ENCODE measurements around the gene SLC31A1. TPM values are rescaled to one million over a fixed set of nuclear protein-coding genes. Genes with fewer than 3 reads are reported as not detected.

SLC31A1 gene
- total RNA-seq, 6 experiments from 2014 or later: 31.8 to 39.6 (median 36.7) TPM

GRCh38 chr9:113307396-113307975 lies 86.1 kb downstream of the SLC31A1 start:
- no peaks in the 10 kb centered on the region for H3K9me3 Mint-ChIP-seq
- peaks cover 18% of the 10 kb centered on the region for H3K27me3 Mint-ChIP-seq (ENCODE audit: insufficient read depth)
- TF ChIP-seq CTCF (IDR thresholded peaks at IDR 0.05): no peak
- no peak overlapping the region for H3K4me3 Mint-ChIP-seq
- H3K4me1 Mint-ChIP-seq (ENCODE audit: low read depth): peaks cover 11% of the 10 kb centered on the region; the same call in 1 of the 2 replicates
- no peaks in the 10 kb centered on the region for H3K36me3 Mint-ChIP-seq (ENCODE audit: low read depth)
- no peak for DNase-seq
- no peak overlapping the region for H3K27ac Mint-ChIP-seq

- Mint-ChIP-seq H3K27me3 (ENCODE audit: insufficient read depth) (peaks cover 11% of the 10 kb centered on the region), H3K27ac (no peak overlapping the region), H3K36me3 (ENCODE audit: low read depth) (no peaks in the 10 kb centered on the region), H3K4me3 (no peak overlapping the region), H3K4me1 (ENCODE audit: low read depth) (peaks cover 11% of the 10 kb centered on the region; the same call in 1 of the 2 replicates), H3K9me3 (no peaks in the 10 kb centered on the region)
- peak; percentile 50 for DNase-seq
- TF ChIP-seq CTCF (IDR thresholded peaks at IDR 0.05): peak; percentile 79
Observed at GRCh38 chr9:113309204-113309813, 88.0 kb downstream of the SLC31A1 start.

- TF ChIP-seq CTCF (IDR thresholded peaks at IDR 0.05): no peak
- H3K27ac Mint-ChIP-seq: no peak overlapping the region
- no peak overlapping the region for H3K4me3 Mint-ChIP-seq
- H3K9me3 Mint-ChIP-seq: no peaks in the 10 kb centered on the region
- peaks cover 11% of the 10 kb centered on the region; the same call in 1 of the 2 replicates for H3K4me1 Mint-ChIP-seq (ENCODE audit: low read depth)
- H3K36me3 Mint-ChIP-seq (ENCODE audit: low read depth): no peaks in the 10 kb centered on the region
- DNase-seq: peak; percentile 16
- H3K27me3 Mint-ChIP-seq (ENCODE audit: insufficient read depth): peaks cover 13% of the 10 kb centered on the region
Observed at GRCh38 chr9:113310538-113310937, 89.2 kb downstream of the SLC31A1 start.

- no peaks in the 10 kb centered on the region for H3K9me3 Mint-ChIP-seq
- peaks cover 9% of the 10 kb centered on the region for H3K27me3 Mint-ChIP-seq (ENCODE audit: insufficient read depth)
- H3K4me1 Mint-ChIP-seq (ENCODE audit: low read depth): peaks cover 18% of the 10 kb centered on the region; the same call in 1 of the 2 replicates
- no peaks in the 10 kb centered on the region for H3K36me3 Mint-ChIP-seq (ENCODE audit: low read depth)
- DNase-seq: no peak
- H3K27ac Mint-ChIP-seq: no peak overlapping the region
- TF ChIP-seq CTCF (IDR thresholded peaks at IDR 0.05): no peak
- H3K4me3 Mint-ChIP-seq: no peak overlapping the region
Observed at GRCh38 chr9:113311961-113312360, 90.6 kb downstream of the SLC31A1 start.

- Mint-ChIP-seq H3K4me1 (ENCODE audit: low read depth) (peaks cover 18% of the 10 kb centered on the region; the same call in 1 of the 2 replicates), H3K4me3 (no peak overlapping the region), H3K27ac (no peak overlapping the region), H3K27me3 (ENCODE audit: insufficient read depth) (peaks cover 9% of the 10 kb centered on the region; the same call in 1 of the 2 replicates), H3K36me3 (ENCODE audit: low read depth) (0 out of 2 replicates have a peak, but pooled peaks cover 4% of the 10 kb centered on the region), H3K9me3 (no peaks in the 10 kb centered on the region)
- no peak for TF ChIP-seq CTCF (IDR thresholded peaks at IDR 0.05)
- DNase-seq: no peak
Observed at GRCh38 chr9:113313261-113313660, 91.9 kb downstream of the SLC31A1 start.

Other genes with a start within 250 kb of the SLC31A1 start
- 1 to 10 TPM; 3.5 to 7.6 (median 6.3) TPM for gene ZNF883, start 209.4 kb upstream of the SLC31A1 start, total RNA-seq (2021; fragmentation: NEBNext Ultra II Directional; extraction: Animal tissue kit (Norgen Biotek cat#: 25700))
- 1 to 10 TPM; 1.8 to 2.6 (median 2.2) TPM for gene ZFP37, start 164.8 kb upstream of the SLC31A1 start, total RNA-seq (2021; fragmentation: NEBNext Ultra II Directional; extraction: Animal tissue kit (Norgen Biotek cat#: 25700))
- gene SLC31A2, start 70.5 kb upstream of the SLC31A1 start, total RNA-seq (2021; fragmentation: NEBNext Ultra II Directional; extraction: Animal tissue kit (Norgen Biotek cat#: 25700)): 10 to 100 TPM in 1 of 6 experiments, 1 to 10 TPM in 5; 7.5 to 11.3 (median 9.4) TPM
- 10 to 100 TPM; 25.2 to 29.8 (median 28.0) TPM for gene FKBP15, start 267 bp upstream of the SLC31A1 start, total RNA-seq (2021; fragmentation: NEBNext Ultra II Directional; extraction: Animal tissue kit (Norgen Biotek cat#: 25700))
- 10 to 100 TPM; 27.9 to 37.3 (median 32.9) TPM for gene CDC26, start 54.0 kb downstream of the SLC31A1 start, total RNA-seq (2021; fragmentation: NEBNext Ultra II Directional; extraction: Animal tissue kit (Norgen Biotek cat#: 25700))
- 10 to 100 TPM; 24.5 to 32.8 (median 29.4) TPM for gene PRPF4, start 54.1 kb downstream of the SLC31A1 start, total RNA-seq (2021; fragmentation: NEBNext Ultra II Directional; extraction: Animal tissue kit (Norgen Biotek cat#: 25700))
- not detected for gene RNF183, start 81.8 kb downstream of the SLC31A1 start, total RNA-seq (2021; fragmentation: NEBNext Ultra II Directional; extraction: Animal tissue kit (Norgen Biotek cat#: 25700))
- gene WDR31, start 118.7 kb downstream of the SLC31A1 start, total RNA-seq (2021; fragmentation: NEBNext Ultra II Directional; extraction: Animal tissue kit (Norgen Biotek cat#: 25700)): 1 to 10 TPM in 4 of 6 experiments, under 1 TPM in 2; 0.84 to 1.6 (median 1.0) TPM
- gene BSPRY, start 128.0 kb downstream of the SLC31A1 start, total RNA-seq (2021; fragmentation: NEBNext Ultra II Directional; extraction: Animal tissue kit (Norgen Biotek cat#: 25700)): not detected
- 1 to 10 TPM; 3.3 to 4.8 (median 3.8) TPM for gene HDHD3, start 155.4 kb downstream of the SLC31A1 start, total RNA-seq (2021; fragmentation: NEBNext Ultra II Directional; extraction: Animal tissue kit (Norgen Biotek cat#: 25700))
- gene ALAD, start 179.7 kb downstream of the SLC31A1 start, total RNA-seq (2021; fragmentation: NEBNext Ultra II Directional; extraction: Animal tissue kit (Norgen Biotek cat#: 25700)): 10 to 100 TPM; 27.8 to 31.0 (median 30.3) TPM
- 10 to 100 TPM; 33.7 to 43.9 (median 37.9) TPM for gene POLE3, start 189.1 kb downstream of the SLC31A1 start, total RNA-seq (2021; fragmentation: NEBNext Ultra II Directional; extraction: Animal tissue kit (Norgen Biotek cat#: 25700))
- gene C9orf43, start 189.2 kb downstream of the SLC31A1 start, total RNA-seq (2021; fragmentation: NEBNext Ultra II Directional; extraction: Animal tissue kit (Norgen Biotek cat#: 25700)): under 1 TPM; 0.27 to 0.73 (median 0.38) TPM
- gene RGS3, start 242.2 kb downstream of the SLC31A1 start, total RNA-seq (2021; fragmentation: NEBNext Ultra II Directional; extraction: Animal tissue kit (Norgen Biotek cat#: 25700)): 10 to 100 TPM; 49.7 to 57.0 (median 52.5) TPM